GM19035 (cell line): Measurements from ENCODE around the gene TMPRSS11A.

ENCODE experiments used
- ATAC-seq: cut with Tn5 transposase; IDR thresholded peaks from one replicate; pipeline ENCODE4 v1.9.1; 2021; ENCODE audit not compliant: unreplicated experiment

TMPRSS11A gene

GRCh38 chr4:67915400-67915966 lies 47.8 kb downstream of the TMPRSS11A start:
- ATAC-seq, result no peak

DNA sequence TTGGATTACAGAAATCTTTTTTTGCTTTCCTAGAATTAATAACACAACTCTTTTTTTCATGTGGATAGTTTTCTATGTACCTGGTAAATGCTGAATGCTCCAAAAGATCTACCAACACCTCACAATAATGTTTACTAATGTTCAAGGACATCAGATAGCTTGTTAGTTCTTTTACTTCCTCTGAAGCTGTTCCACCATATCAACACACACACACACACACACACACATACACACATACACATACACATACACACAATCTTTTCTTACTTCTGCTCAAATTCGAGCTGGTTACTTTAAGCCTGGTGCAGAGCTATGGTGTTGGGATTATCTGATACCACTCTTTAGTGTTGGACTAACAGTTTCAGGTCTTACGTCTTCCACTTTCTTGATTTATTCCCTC lies 51.2 kb downstream of the TMPRSS11A start:
- no peak for ATAC-seq

DNA sequence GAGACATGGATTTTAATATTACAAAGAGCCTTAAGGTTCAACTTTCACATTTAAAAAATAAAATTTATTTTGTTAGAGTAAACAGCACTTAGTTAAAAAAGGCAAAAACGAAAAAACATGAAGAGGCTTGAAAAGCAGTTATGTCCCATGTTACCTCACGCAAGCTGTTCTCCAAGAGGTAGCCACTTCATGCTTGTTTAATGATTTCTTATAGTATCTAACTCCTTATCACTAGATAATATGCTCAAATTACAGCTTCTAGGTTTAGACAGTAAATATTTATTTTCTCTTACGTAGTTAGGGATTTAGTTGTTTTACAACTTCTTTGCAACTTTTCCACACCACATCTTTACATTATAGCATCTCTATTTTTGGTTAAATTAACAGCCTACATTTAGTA lies 51.7 kb downstream of the TMPRSS11A start:
- no peak for ATAC-seq

- ATAC-seq, result no peak
Observed at GRCh38 chr4:67911141-67911540, 52.2 kb downstream of the TMPRSS11A start.

GRCh38 chr4:67910585-67910905 lies 52.7 kb downstream of the TMPRSS11A start:
- ATAC-seq, result no peak

- ATAC-seq, result no peak
Observed at GRCh38 chr4:67909905-67910584, 53.2 kb downstream of the TMPRSS11A start.

DNA sequence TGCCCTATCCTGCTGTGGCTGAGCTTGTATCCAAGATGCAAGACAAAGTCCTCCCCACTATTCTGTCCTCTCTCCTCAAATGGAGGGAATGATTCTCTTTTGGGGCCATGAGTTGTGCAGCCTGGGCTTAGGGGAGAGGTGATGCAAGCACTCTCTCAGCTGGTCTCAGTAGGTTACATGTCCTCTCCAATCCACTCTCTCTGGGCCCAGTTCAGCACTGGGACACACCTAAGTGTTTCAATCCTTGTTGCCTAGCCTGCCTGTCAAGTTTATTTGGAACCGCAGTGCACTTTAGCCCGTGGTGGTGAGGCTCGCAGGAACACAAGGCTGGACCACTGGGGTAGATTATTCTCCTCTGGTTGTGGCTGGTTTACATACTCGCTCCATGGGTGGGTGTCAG lies 55.6 kb downstream of the TMPRSS11A start:
- no peak for ATAC-seq

DNA sequence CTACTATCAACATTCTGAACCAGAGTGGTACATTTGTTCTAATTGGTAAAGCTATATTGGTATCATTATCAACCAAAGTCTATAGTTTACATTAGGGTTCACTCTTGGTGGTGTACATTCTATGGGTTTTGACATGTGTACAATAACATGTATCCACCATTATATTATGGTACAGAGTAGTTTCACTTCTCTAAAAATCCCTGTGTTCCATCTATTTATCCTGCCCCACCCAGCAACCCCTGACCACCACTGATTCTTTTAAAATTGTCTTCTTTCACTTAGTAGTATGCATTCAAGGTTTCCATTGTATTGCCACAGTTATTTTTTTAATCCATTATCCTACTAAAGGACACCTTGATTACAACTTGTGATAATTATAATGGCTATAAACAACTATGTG lies 64.2 kb downstream of the TMPRSS11A start:
- ATAC-seq, result no peak

GRCh38 chr4:67897686-67898085 lies 65.6 kb downstream of the TMPRSS11A start:
- no peak for ATAC-seq

GRCh38 chr4:67896421-67897065 lies 66.8 kb downstream of the TMPRSS11A start:
- ATAC-seq, result no peak

DNA sequence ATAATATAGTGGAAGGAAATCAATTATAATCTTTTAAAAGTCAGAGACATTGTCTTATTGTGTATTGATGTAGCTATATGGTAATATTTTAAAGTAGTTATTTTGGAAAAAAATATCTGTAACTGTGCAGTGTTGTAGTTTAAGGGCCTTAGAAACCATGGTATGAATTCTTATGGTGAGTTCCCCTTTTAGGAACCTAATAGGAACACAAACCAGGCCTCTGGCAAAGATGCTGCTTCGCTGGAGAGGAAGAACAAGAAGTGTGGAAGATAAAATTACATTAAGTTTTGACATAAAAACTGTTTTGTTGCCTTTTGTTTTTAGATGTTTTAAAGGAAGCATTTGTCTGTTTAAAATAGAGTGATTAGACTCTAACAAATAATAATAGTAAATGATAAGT lies 68.6 kb downstream of the TMPRSS11A start:
- no peak for ATAC-seq

- ATAC-seq, result no peak
Observed at GRCh38 chr4:67892905-67893304, 70.4 kb downstream of the TMPRSS11A start.

- no peak for ATAC-seq
Observed at GRCh38 chr4:67892253-67892652, 71.0 kb downstream of the TMPRSS11A start.

GRCh38 chr4:67891645-67892044 lies 71.6 kb downstream of the TMPRSS11A start:
- ATAC-seq, result no peak

DNA sequence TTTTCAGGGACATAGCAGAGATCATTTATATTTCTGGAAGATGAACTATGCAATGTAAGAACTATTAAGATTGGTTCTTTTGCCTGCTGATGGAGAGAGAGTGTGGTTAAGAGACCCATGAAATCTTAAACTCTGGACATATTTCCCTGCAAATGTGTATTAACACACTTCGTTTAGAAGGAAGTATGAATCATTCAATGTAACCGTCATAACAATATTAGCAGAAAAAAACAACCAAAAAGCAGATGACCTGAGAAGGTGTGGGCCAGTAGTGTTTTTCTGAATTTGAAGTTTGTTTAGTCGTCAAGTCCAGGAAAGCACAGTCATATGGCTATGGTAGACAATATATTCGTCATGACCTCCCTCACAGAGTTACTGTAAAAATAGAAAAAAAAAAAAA lies 77.0 kb downstream of the TMPRSS11A start:
- ATAC-seq, result no peak

- ATAC-seq, result no peak
Observed at GRCh38 chr4:67885762-67886161, 77.5 kb downstream of the TMPRSS11A start.

- ATAC-seq, result no peak
Observed at GRCh38 chr4:67884701-67885100, 78.6 kb downstream of the TMPRSS11A start.

DNA sequence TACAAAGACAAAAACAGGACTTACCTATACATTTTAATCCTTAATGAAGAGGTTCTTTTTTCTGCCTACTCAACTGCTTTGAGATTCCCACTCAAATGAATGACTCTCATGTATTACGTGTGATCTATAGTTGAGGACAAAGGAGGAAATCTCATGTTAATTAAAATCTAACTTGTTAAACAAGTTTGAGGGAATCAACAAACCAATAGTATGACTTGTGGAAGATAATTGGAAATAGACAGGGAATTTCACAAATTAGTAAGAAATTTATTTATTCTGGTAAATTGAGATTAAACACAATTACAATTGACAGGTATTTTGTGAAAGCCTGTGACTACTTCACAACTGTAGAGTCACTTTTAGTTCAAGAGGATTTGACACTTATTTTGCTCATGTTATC lies 79.4 kb downstream of the TMPRSS11A start, which contains the start of gene TMPRSS11D:
TSS of gene TMPRSS11D (minus strand) at position 101 of the 400 bp plus-strand sequence. CDS start at position 32, 69 bp downstream.
- ATAC-seq, result no peak

DNA sequence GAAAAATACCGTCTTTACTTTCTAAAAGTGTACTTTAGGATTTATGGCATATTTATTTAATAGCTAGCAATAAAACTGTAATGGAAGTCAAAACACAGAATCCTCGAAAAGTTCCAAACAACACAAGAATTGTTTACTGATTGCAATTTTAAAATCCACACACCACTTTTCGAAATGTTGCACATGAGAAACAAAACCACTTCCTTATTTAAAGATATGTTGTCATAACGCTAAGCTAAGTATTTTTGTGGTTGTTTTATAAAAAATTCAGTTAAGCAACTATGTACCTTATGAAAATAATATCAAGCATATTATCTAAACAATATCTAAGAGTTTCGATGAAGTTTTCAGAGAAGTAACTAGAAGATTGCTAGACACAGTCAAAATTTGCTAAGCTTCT lies 79.8 kb downstream of the TMPRSS11A start:
- ATAC-seq, result no peak

DNA sequence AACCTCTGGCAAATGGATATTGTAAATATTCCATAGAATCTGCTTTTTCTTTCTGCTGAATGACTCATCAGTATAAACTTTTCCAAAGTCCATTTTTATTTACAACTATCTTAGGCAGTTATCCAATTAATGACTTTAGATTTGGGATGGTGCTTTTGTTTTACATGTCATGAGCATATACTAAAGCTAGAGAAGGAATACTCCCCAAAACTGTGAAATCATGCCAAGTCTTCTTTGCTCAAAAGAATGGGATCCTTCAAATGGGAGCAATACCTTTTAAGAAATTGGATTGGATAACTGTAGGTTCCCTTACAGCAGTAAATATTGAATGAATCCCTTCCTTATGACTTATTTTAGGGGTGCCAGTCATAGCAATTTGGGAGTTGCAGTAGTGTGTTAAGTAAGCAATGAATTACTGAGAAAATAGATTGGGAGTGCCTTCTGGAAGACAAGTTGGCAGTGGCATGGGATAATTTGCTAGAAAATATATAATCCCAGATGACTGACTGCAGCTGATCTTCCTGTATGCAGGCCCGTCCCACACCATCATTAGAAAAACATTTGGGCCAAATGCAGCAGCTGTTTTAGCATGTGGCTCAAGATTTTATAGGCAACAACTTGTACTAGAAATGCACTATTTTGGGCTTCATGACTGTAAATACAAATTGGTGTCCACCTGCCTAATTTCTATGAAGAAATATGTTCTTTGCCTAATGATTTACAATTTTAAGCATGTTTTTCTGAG lies 82.3 kb downstream of the TMPRSS11A start:
- ATAC-seq, result no peak

DNA sequence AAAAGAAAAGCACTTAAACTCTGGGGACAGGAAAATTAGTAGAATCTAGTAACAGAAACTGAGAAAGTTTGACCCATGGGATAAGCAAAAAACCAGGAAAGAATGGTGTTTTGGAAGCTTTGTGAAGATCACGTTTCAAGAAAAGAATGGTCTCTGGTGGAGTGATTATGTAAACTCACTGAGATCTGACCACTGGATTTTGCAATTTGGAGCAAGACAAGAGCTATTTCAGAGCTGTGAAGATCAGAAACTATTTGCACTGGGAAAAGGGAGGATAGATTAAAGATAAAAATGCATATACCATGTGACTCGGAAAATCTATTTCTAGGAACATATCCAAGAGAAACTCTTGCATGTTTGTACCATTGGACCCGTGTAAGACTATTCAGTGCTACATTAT lies 83.8 kb downstream of the TMPRSS11A start:
- no peak for ATAC-seq

GRCh38 chr4:67877086-67877485 lies 86.2 kb downstream of the TMPRSS11A start:
- ATAC-seq, result no peak
